ENCODE measurements around the gene TRIM38. TPM values are rescaled to one million over a fixed set of nuclear protein-coding genes. Genes with fewer than 3 reads are reported as not detected.

TRIM38 gene
- total RNA-seq, 1 donor from 2014 or later: 6.8 TPM

- Histone ChIP-seq H3K9ac (ENCODE audit: low read length) (peak overlapping the region; percentile 88), H4K20me1 (ENCODE audit: insufficient read depth, low read length) (no peaks in the 10 kb centered on the region), H2AFZ (ENCODE audit: low read depth, low read length) (peak overlapping the region; percentile 76), H3K79me2 (ENCODE audit: insufficient read depth, low read length) (no peaks in the 10 kb centered on the region), H3K27me3 (ENCODE audit: insufficient read depth, low read length) (no peaks in the 10 kb centered on the region), H3K36me3 (ENCODE audit: insufficient read depth, low read length) (no peaks in the 10 kb centered on the region), H3K9me3 (ENCODE audit: insufficient read depth, low read depth, low read length) (no peaks in the 10 kb centered on the region), H3K4me3 (ENCODE audit: insufficient read depth, low read depth, low read length) (peak overlapping the region; percentile 83), H3K27ac (ENCODE audit: low read depth, low read length) (peak overlapping the region; percentile 95), H3K4me2 (ENCODE audit: low read length) (peak overlapping the region; percentile 96), H3K4me1 (ENCODE audit: insufficient read depth, low read length) (peaks cover 30% of the 10 kb centered on the region)
- peak; percentile 78 for DNase-seq (ENCODE audit: low read depth)
- H3K27me3 Mint-ChIP-seq (ENCODE audit: low read depth, unreplicated experiment): no peaks in the 10 kb centered on the region
- H3K36me3 Mint-ChIP-seq (ENCODE audit: low read depth, unreplicated experiment): no peaks in the 10 kb centered on the region
- H3K4me3 Mint-ChIP-seq (ENCODE audit: unreplicated experiment): peak overlapping the region; percentile 97
- no peak for FAIRE-seq
- peak overlapping the region; percentile 99 for H3K27ac Mint-ChIP-seq (ENCODE audit: unreplicated experiment)
- H3K9me3 Mint-ChIP-seq (ENCODE audit: unreplicated experiment): no peaks in the 10 kb centered on the region
- H3K4me1 Mint-ChIP-seq (ENCODE audit: low read depth, unreplicated experiment): peaks cover 14% of the 10 kb centered on the region
- no peak for TF ChIP-seq EZH2 (IDR thresholded peaks at IDR 0.05; ENCODE audit: insufficient read depth, low read length)
- TF ChIP-seq CTCF (IDR thresholded peaks at IDR 0.05; ENCODE audit: insufficient read depth, low read depth, low read length): no peak
Measured at GRCh38 chr6:26022132-26022472, 59.5 kb downstream of the TRIM38 start.

- Mint-ChIP-seq H3K9me3 (ENCODE audit: unreplicated experiment) (no peaks in the 10 kb centered on the region), H3K4me1 (ENCODE audit: low read depth, unreplicated experiment) (peaks cover 14% of the 10 kb centered on the region), H3K27me3 (ENCODE audit: low read depth, unreplicated experiment) (no peaks in the 10 kb centered on the region), H3K36me3 (ENCODE audit: low read depth, unreplicated experiment) (no peaks in the 10 kb centered on the region), H3K27ac (ENCODE audit: unreplicated experiment) (peak overlapping the region; percentile 99), H3K4me3 (ENCODE audit: unreplicated experiment) (no peak overlapping the region)
- no peaks in the 10 kb centered on the region for H3K9me3 ChIP-seq (ENCODE audit: insufficient read depth, low read depth, low read length)
- no peak overlapping the region for H3K27ac ChIP-seq (ENCODE audit: low read depth, low read length)
- DNase-seq (ENCODE audit: low read depth) (no peak), FAIRE-seq (no peak)
- no peak overlapping the region for H3K4me2 ChIP-seq (ENCODE audit: low read length)
- H3K4me3 ChIP-seq (ENCODE audit: insufficient read depth, low read depth, low read length): no peak overlapping the region
- H3K79me2 ChIP-seq (ENCODE audit: insufficient read depth, low read length): no peaks in the 10 kb centered on the region
- H3K4me1 ChIP-seq (ENCODE audit: insufficient read depth, low read length): peaks cover 30% of the 10 kb centered on the region
- H2AFZ ChIP-seq (ENCODE audit: low read depth, low read length): no peak overlapping the region
- H3K27me3 ChIP-seq (ENCODE audit: insufficient read depth, low read length): no peaks in the 10 kb centered on the region
- H4K20me1 ChIP-seq (ENCODE audit: insufficient read depth, low read length): no peaks in the 10 kb centered on the region
- no peak for TF ChIP-seq CTCF (IDR thresholded peaks at IDR 0.05; ENCODE audit: insufficient read depth, low read depth, low read length)
- TF ChIP-seq EZH2 (IDR thresholded peaks at IDR 0.05; ENCODE audit: insufficient read depth, low read length): no peak
- H3K9ac ChIP-seq (ENCODE audit: low read length): peak overlapping the region; percentile 88
- no peaks in the 10 kb centered on the region for H3K36me3 ChIP-seq (ENCODE audit: insufficient read depth, low read length)
Measured at GRCh38 chr6:26022737-26023136, 60.1 kb downstream of the TRIM38 start.

GRCh38 chr6:26024651-26025046 lies 62.0 kb downstream of the TRIM38 start:
- no peak overlapping the region for H3K9ac ChIP-seq (ENCODE audit: low read length)
- H3K4me1 Mint-ChIP-seq (ENCODE audit: low read depth, unreplicated experiment): peaks cover 29% of the 10 kb centered on the region
- no peak for FAIRE-seq
- no peaks in the 10 kb centered on the region for H3K36me3 Mint-ChIP-seq (ENCODE audit: low read depth, unreplicated experiment)
- no peaks in the 10 kb centered on the region for H3K9me3 ChIP-seq (ENCODE audit: insufficient read depth, low read depth, low read length)
- H3K9me3 Mint-ChIP-seq (ENCODE audit: unreplicated experiment): no peaks in the 10 kb centered on the region
- H3K4me3 ChIP-seq (ENCODE audit: insufficient read depth, low read depth, low read length): no peak overlapping the region
- DNase-seq (ENCODE audit: low read depth): no peak
- no peaks in the 10 kb centered on the region for H4K20me1 ChIP-seq (ENCODE audit: insufficient read depth, low read length)
- TF ChIP-seq EZH2 (IDR thresholded peaks at IDR 0.05; ENCODE audit: insufficient read depth, low read length) (no peak), CTCF (IDR thresholded peaks at IDR 0.05; ENCODE audit: insufficient read depth, low read depth, low read length) (no peak)
- H3K36me3 ChIP-seq (ENCODE audit: insufficient read depth, low read length): no peaks in the 10 kb centered on the region
- H3K4me2 ChIP-seq (ENCODE audit: low read length): no peak overlapping the region
- no peak overlapping the region for H3K27ac ChIP-seq (ENCODE audit: low read depth, low read length)
- H3K27me3 Mint-ChIP-seq (ENCODE audit: low read depth, unreplicated experiment): no peaks in the 10 kb centered on the region
- no peaks in the 10 kb centered on the region for H3K27me3 ChIP-seq (ENCODE audit: insufficient read depth, low read length)
- H3K4me3 Mint-ChIP-seq (ENCODE audit: unreplicated experiment): no peak overlapping the region
- H3K79me2 ChIP-seq (ENCODE audit: insufficient read depth, low read length): no peaks in the 10 kb centered on the region
- H3K4me1 ChIP-seq (ENCODE audit: insufficient read depth, low read length): peaks cover 37% of the 10 kb centered on the region
- H3K27ac Mint-ChIP-seq (ENCODE audit: unreplicated experiment): peak overlapping the region; percentile 50
- H2AFZ ChIP-seq (ENCODE audit: low read depth, low read length): no peak overlapping the region

All from astrocyte (in vitro differentiated cells and primary cell).